AG08395 (cell line): Measurements from ENCODE around the gene CCDC120.

ENCODE experiments used
- DNase-seq: peaks from one replicate; pipeline ENCODE4 v3.0.0; 2012; ENCODE audit warnings: mixed read lengths, low spot score

CCDC120 gene

GRCh38 chrX:49101629-49101984 lies 42.8 kb downstream of the CCDC120 start:
- no peak for DNase-seq

GRCh38 chrX:49102190-49102589 lies 43.4 kb downstream of the CCDC120 start:
- no peak for DNase-seq

- DNase-seq, result no peak
Measured at GRCh38 chrX:49103637-49104036, 44.8 kb downstream of the CCDC120 start.

GRCh38 chrX:49106296-49106695 lies 47.5 kb downstream of the CCDC120 start:
- DNase-seq, result no peak

GRCh38 chrX:49106930-49107329 lies 48.1 kb downstream of the CCDC120 start:
- DNase-seq, result peak; percentile 51

- no peak for DNase-seq
Measured at GRCh38 chrX:49108641-49109040, 49.8 kb downstream of the CCDC120 start.

GRCh38 chrX:49110417-49110816 lies 51.6 kb downstream of the CCDC120 start:
- no peak for DNase-seq

- DNase-seq, result no peak
Measured at GRCh38 chrX:49111791-49112190, 53.0 kb downstream of the CCDC120 start.

GRCh38 chrX:49116076-49116475 lies 57.3 kb downstream of the CCDC120 start:
- DNase-seq, result no peak

GRCh38 chrX:49116716-49117115 lies 57.9 kb downstream of the CCDC120 start:
- no peak for DNase-seq

- no peak for DNase-seq
Measured at GRCh38 chrX:49117581-49117980, 58.8 kb downstream of the CCDC120 start.
